Measurements from ENCODE around the gene RASD1.

Gene RASD1

DNA sequence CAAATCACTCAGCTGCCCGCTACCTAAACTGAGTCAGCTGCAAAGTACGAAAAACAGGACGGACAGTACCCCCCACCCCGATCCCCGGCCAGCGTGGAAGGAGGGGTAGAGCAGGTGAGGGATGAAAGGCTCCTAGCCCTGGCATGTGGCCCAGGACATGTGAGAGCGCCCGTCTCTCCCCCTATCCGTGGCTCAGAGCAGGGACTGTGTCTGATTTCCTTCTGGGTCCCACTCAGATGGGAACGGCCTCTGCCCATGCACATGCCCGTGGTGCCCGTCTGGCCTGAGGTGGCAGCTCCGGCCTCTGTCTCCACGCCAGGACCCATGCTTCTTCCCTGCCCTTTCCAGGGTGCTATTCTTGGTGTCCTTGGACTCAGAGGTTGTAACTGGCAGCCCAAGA, 30.2 kb upstream of the RASD1 start:
- no peak for DNase-seq (ENCODE audit: low spot score)
- TF ChIP-seq, protein P1, sequence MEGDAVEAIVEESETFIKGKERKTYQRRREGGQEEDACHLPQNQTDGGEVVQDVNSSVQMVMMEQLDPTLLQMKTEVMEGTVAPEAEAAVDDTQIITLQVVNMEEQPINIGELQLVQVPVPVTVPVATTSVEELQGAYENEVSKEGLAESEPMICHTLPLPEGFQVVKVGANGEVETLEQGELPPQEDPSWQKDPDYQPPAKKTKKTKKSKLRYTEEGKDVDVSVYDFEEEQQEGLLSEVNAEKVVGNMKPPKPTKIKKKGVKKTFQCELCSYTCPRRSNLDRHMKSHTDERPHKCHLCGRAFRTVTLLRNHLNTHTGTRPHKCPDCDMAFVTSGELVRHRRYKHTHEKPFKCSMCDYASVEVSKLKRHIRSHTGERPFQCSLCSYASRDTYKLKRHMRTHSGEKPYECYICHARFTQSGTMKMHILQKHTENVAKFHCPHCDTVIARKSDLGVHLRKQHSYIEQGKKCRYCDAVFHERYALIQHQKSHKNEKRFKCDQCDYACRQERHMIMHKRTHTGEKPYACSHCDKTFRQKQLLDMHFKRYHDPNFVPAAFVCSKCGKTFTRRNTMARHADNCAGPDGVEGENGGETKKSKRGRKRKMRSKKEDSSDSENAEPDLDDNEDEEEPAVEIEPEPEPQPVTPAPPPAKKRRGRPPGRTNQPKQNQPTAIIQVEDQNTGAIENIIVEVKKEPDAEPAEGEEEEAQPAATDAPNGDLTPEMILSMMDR (IDR thresholded peaks at IDR 0.05), result no peak
- no peak overlapping the region for H3K27ac ChIP-seq
- no peak overlapping the region for H3K4me3 ChIP-seq

- TF ChIP-seq, protein P1 (IDR thresholded peaks at IDR 0.05), result no peak
- Histone ChIP-seq H3K4me3 (no peak overlapping the region), H3K27ac (no peak overlapping the region)
- no peak for DNase-seq (ENCODE audit: low spot score)
Observed at GRCh38 chr17:17525956-17526355, 29.8 kb upstream of the RASD1 start.

- TF ChIP-seq, protein P1 (IDR thresholded peaks at IDR 0.05), result no peak
- no peak for DNase-seq (ENCODE audit: low spot score)
- Histone ChIP-seq H3K27ac (no peak overlapping the region), H3K4me3 (no peak overlapping the region)
Observed at GRCh38 chr17:17525311-17525710, 29.1 kb upstream of the RASD1 start.

DNA sequence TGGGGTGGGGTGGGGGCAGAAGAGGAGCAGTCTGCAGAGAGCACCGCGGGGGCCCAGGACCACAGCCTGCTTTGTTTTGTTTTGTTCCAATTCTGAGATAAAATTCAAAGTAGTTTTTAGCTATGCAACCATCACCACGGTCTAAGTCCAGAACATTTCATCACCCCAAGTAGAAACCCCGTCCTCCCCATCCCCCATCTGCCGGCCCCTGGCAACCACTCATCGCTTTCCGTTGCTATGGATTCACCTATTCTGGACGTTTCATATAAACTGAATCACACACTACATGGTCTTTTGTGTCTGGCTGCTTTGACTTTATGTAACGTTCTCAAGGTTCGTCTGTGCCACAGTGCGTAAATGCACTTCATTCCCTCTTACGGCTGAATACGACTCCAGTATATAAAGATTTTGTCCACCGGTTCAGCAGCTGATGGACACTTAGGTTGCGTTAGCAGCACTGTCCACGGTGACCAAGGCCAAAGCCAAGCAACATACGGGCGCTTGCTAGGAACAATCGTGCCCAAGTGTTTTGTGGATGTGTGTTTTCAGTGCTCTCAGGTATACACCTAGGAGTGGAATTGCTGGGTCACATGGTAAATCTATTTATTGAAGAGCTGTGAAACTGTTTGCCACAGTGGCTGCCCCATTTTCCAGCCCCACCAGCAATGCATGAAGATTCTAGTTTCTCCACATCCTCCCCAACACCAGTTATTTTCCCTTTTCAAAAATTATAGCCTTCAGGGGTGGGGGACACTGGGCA, 27.7 kb upstream of the RASD1 start:
- no peak overlapping the region for H3K27ac ChIP-seq
- no peak for DNase-seq (ENCODE audit: low spot score)
- TF ChIP-seq, protein P1 (IDR thresholded peaks at IDR 0.05), result no peak
- H3K4me3 ChIP-seq, result no peak overlapping the region

- Histone ChIP-seq H3K4me3 (no peak overlapping the region), H3K27ac (no peak overlapping the region)
- TF ChIP-seq, protein P1 (IDR thresholded peaks at IDR 0.05), result no peak
- DNase-seq (ENCODE audit: low spot score), result no peak
Observed at GRCh38 chr17:17523001-17523730, 27.0 kb upstream of the RASD1 start.

GRCh38 chr17:17520599-17521232, 24.5 kb upstream of the RASD1 start:
- Histone ChIP-seq H3K4me3 (no peak overlapping the region), H3K27ac (no peak overlapping the region)
- no peak for DNase-seq (ENCODE audit: low spot score)
- TF ChIP-seq, protein P1 (IDR thresholded peaks at IDR 0.05), result no peak

Measured in coronary artery (tissue), 2 donors.